H1 (cell line): Measurements from ENCODE around the gene IRF7. TPM values are rescaled to one million over a fixed set of nuclear protein-coding genes. Genes with fewer than 3 reads are reported as not detected.

Experiments
- BRCA1 ChIP-seq: IDR thresholded peaks from 2 replicates; pipeline ENCODE4 v1.6.1; 2012; ENCODE audit warnings: low read depth, low read length, improper control_type of control experiment
- CHD2 ChIP-seq: IDR thresholded peaks from 2 replicates; pipeline ENCODE4 v1.6.1; 2012; ENCODE audit warnings: low read length, improper control_type of control experiment
- CREB1 ChIP-seq: IDR thresholded peaks from 2 replicates; pipeline ENCODE4 v1.6.1; 2012; ENCODE audit warnings: inconsistent platforms
- CTCF ChIP-seq, 3 experiments: IDR thresholded peaks; 1 replicate in 2 of 3; 2 replicates in 1 of 3; pipeline versions ENCODE4 v1.5.1 to v1.6.1; 2011; ENCODE audit warnings: low read length in 3 of 3, mild to moderate bottlenecking in 3 of 3, inconsistent platforms in 2 of 3, low read depth in 1 of 3, moderate library complexity in 1 of 3; ENCODE audit not compliant: insufficient read depth in 1 of 3; ENCODE audit errors: control extremely low read depth in 1 of 3
- EGR1 ChIP-seq: IDR thresholded peaks from 2 replicates; pipeline ENCODE4 v1.6.1; 2011; ENCODE audit warnings: low read depth, low read length, borderline replicate concordance
- FOSL1 ChIP-seq: IDR thresholded peaks from 2 replicates; pipeline ENCODE4 v1.6.1; 2011; ENCODE audit warnings: mild to moderate bottlenecking, low read depth, low read length, moderate library complexity; ENCODE audit not compliant: insufficient read depth
- GABPA ChIP-seq: IDR thresholded peaks from 2 replicates; pipeline ENCODE4 v1.6.1; 2011; ENCODE audit warnings: mild to moderate bottlenecking, low read length, moderate library complexity, borderline replicate concordance; ENCODE audit not compliant: insufficient read depth
- HDAC2 ChIP-seq, 2 experiments: fragments of 300-600 bp in 1 of 2; sonication (generic) in 1 of 2; IDR thresholded peaks; 2 replicates each; pipeline ENCODE4 v1.6.1; 2011 to 2012; ENCODE audit warnings: low read depth in 2 of 2, low read length in 2 of 2, mild to moderate bottlenecking in 2 of 2, moderate library complexity in 2 of 2, borderline replicate concordance in 1 of 2, inconsistent platforms in 1 of 2
- KDM1A ChIP-seq: fragments of 200-600, 300-600 bp; sonication (generic); IDR thresholded peaks from 2 replicates; pipeline ENCODE4 v1.7.1; 2016; ENCODE audit warnings: mild to moderate bottlenecking, low read length, borderline replicate concordance
- KDM4A ChIP-seq: IDR thresholded peaks from one replicate; pipeline ENCODE4 v1.7.1; 2012; ENCODE audit warnings: low read depth, mild to moderate bottlenecking, moderate library complexity, low read length, inconsistent platforms; ENCODE audit not compliant: severe bottlenecking
- NANOG ChIP-seq: IDR thresholded peaks from 2 replicates; pipeline ENCODE4 v1.6.1; 2011; ENCODE audit warnings: low read length, low read depth, mild to moderate bottlenecking, inconsistent platforms; ENCODE audit not compliant: insufficient read depth, poor library complexity, severe bottlenecking
- NRF1 ChIP-seq: IDR thresholded peaks from 2 replicates; pipeline ENCODE4 v1.6.1; 2011; ENCODE audit warnings: mild to moderate bottlenecking, low read depth, low read length, improper control_type of control experiment
- POLR2A ChIP-seq, 2 experiments: IDR thresholded peaks; 1 replicate in 1 of 2; 2 replicates in 1 of 2; pipeline ENCODE4 v1.6.1; 2011; ENCODE audit warnings: low read depth in 2 of 2, low read length in 2 of 2, mild to moderate bottlenecking in 2 of 2; ENCODE audit errors: control extremely low read depth in 1 of 2
- RXRA ChIP-seq: IDR thresholded peaks from 2 replicates; pipeline ENCODE4 v1.6.1; 2011; ENCODE audit warnings: low read depth, mild to moderate bottlenecking, low read length, moderate library complexity; ENCODE audit not compliant: insufficient read depth
- SIN3A ChIP-seq, 2 experiments: IDR thresholded peaks in 1 of 2; conservative IDR thresholded peaks in 1 of 2; 2 replicates each; pipeline ENCODE4 v1.6.1; 2011 to 2012; ENCODE audit warnings: low read length in 2 of 2, improper control_type of control experiment in 1 of 2, low read depth in 1 of 2, mild to moderate bottlenecking in 1 of 2
- SP4 ChIP-seq: IDR thresholded peaks from 2 replicates; pipeline ENCODE4 v1.6.1; 2012; ENCODE audit warnings: low read length, inconsistent platforms
- SRF ChIP-seq: IDR thresholded peaks from 2 replicates; pipeline ENCODE4 v1.6.1; 2011; ENCODE audit warnings: mild to moderate bottlenecking, low read depth, low read length, moderate library complexity
- SUZ12 ChIP-seq: fragments of 200-600 bp; sonication (generic); IDR thresholded peaks from 2 replicates; pipeline ENCODE4 v1.6.1; 2012; ENCODE audit warnings: mild to moderate bottlenecking, inconsistent platforms, low read length, moderate library complexity, mixed read lengths
- TAF7 ChIP-seq: optimal IDR thresholded peaks from 2 replicates; pipeline ENCODE3; 2011; ENCODE audit warnings: low read depth, mild to moderate bottlenecking, inconsistent platforms, low read length, moderate library complexity, borderline replicate concordance
- TBP ChIP-seq: IDR thresholded peaks from 2 replicates; pipeline ENCODE4 v1.6.1; 2011; ENCODE audit warnings: low read depth, low read length, improper control_type of control experiment
- TEAD4 ChIP-seq: IDR thresholded peaks from 2 replicates; pipeline ENCODE4 v1.6.1; 2012; ENCODE audit warnings: low read depth, low read length, inconsistent platforms, mixed read lengths
- polyA plus RNA-seq, 7 experiments: library from polyadenylated mRNA; depleted of rRNA in 3 of 7; stranded (reverse) in 5 of 7; unstranded in 2 of 7; fragments of >200 nt in 5 of 7; fragments of 200-250 nt in 2 of 7; gene quantifications; 1 replicate in 5 of 7; 2 replicates in 1 of 7; 4 replicates in 1 of 7; pipeline versions ENCODE4 v1.2.1 to v1.2.3, GENCODE V29; 2011 to 2013; ENCODE audit warnings: missing spikeins in 2 of 7, mixed read lengths in 2 of 7
- total RNA-seq: library from RNA; stranded (reverse); fragmentation: NEBNext Ultra II Directional; extraction: Animal tissue kit (Norgen Biotek cat#: 25700); gene quantifications from 2 replicates; pipeline ENCODE4 v1.2.1, GENCODE V29; 2021

IRF7 gene
- total and polyA plus RNA-seq, 2 of the 8 experiments (the other 6 are each of a cell fraction or from before 2014, with no cell fraction given), result 9.1 to 9.6 TPM

DNA sequence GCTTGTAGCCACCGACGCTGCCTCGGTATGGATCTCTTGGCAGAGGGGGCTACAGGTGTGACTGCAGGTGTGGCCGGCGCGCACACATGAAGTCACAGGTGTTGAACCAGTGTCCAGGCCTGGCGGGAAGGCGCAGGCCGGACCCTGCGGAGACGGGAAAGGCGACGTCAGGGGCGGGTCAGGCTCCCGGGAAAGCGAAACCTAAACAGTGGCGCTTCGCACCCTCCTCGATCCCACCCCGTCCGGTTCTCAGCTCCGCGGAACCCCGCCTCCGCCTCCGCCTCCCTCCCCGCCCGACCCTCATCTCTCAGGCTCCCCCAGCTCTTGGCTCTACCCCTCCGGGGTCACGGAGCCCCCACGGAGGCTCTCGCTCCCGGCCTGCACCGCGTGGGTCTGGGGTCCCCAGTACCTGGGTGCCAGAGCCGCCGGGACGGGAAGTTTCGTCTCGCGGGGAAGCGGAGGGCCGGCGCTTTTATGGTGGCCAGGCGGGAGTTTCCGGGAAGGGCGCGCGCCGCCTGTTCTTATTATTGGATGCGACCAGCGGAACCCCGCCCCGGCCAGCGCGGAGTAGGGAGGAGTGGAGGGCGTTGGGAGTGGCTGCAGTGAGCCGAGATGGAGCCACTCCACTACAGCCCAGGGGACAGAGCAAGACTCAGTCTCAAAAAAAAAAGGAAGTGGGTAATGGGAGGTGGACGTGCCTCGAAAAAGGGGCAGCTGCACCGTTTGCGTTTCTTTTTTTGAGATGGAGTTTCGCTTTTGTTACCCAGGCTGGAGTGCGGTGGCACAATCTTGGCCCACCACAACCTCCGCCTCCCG is at the start of gene IRF7 (continued):
- TF ChIP-seq CTCF (IDR thresholded peaks at IDR 0.05; ENCODE audit: control extremely low read depth in 1 of 3, insufficient read depth in 1 of 3, low read depth in 1 of 3, low read length in 3 of 3), result no peak
- TF ChIP-seq SUZ12, result no peak
- TF ChIP-seq HDAC2 (IDR thresholded peaks at IDR 0.05; ENCODE audit: borderline replicate concordance in 1 of 2, low read depth in 2 of 2, low read length in 2 of 2), result 0 out of 4 replicates have a peak, but pooled peaks of 1 of the 2 experiments have one; percentile 21
- peak; percentile 44 for TF ChIP-seq GABPA
- TF ChIP-seq CREB1, result peak; percentile 78; the same call in 1 of the 2 replicates
- TF ChIP-seq KDM4A, result peak; percentile 70
- TF ChIP-seq SP4, result peak; percentile 44; the same call in 1 of the 2 replicates
- TF ChIP-seq SRF, result no peak
- TF ChIP-seq TBP, result peak; percentile 72; the same call in 1 of the 2 replicates
- TF ChIP-seq FOSL1, result no peak
- no peak for TF ChIP-seq TAF7
- no peak for TF ChIP-seq NANOG
- no peak for TF ChIP-seq KDM1A
- TF ChIP-seq EGR1, result no peak
- peak in 1 of 2 experiments; percentile 67; a peak in 2 of 3 replicates for TF ChIP-seq POLR2A (IDR thresholded peaks at IDR 0.05; ENCODE audit: control extremely low read depth in 1 of 2, low read depth in 2 of 2, low read length in 2 of 2)
- no peak for TF ChIP-seq BRCA1
- TF ChIP-seq SIN3A (conservative IDR thresholded peaks at IDR 0.05 in 1 of 2, IDR thresholded peaks at IDR 0.05 in 1 of 2; ENCODE audit: low read depth in 1 of 2, low read length in 2 of 2), result 0 out of 4 replicates have a peak, but pooled peaks of 1 of the 2 experiments have one; percentile 44
- no peak for TF ChIP-seq RXRA
- TF ChIP-seq CHD2, result no peak
- TF ChIP-seq TEAD4, result no peak
- no peak for TF ChIP-seq NRF1
